HTERT RPE-1 (cell line): ENCODE measurements around the gene PLCXD3.
"Not testable (repeated sequence)": the region's sequence is repeated elsewhere in the genome, so short reads cannot be mapped to it uniquely, and the experiment has no call there.

Source experiments
- in situ Hi-C: fragments of 300-500 bp; cut with MboI; formaldehyde crosslinking; loops from 4 replicates; pipeline ENCODE4 v1.14.3; 2020; ENCODE audit warnings: low sequenced_read_pairs

Gene PLCXD3

DNA sequence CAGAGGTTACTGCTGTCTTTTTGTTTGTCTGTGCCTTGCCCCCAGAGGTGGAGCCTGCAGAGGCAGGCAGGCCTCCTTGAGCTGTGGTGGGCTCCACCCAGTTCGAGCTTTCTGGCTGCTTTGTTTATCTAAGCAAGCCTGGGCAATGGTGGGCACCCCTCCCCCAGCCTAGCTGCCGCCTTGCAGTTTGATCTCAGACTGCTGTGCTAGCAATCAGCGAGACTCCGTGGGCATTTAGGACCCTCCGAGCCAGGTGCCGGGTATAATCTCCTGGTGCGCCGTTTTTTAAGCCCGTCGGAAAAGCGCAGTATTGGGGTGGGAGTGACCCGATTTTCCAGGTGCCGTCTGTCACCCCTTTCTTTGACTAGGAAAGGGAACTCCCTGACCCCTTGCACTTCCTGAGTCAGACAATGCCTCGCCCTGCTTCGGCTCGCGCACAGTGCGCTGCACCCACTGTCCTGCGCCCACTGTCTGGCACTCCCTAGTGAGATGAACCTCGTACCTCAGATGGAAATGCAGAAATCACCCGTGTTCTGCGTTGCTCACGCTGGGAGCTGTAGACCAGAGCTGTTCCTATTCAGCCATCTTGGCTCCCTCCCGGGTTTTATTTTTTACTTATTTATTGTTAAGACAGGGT lies 16.8 kb downstream of the PLCXD3 start:
- in situ Hi-C loops: not testable (repeated sequence)

DNA sequence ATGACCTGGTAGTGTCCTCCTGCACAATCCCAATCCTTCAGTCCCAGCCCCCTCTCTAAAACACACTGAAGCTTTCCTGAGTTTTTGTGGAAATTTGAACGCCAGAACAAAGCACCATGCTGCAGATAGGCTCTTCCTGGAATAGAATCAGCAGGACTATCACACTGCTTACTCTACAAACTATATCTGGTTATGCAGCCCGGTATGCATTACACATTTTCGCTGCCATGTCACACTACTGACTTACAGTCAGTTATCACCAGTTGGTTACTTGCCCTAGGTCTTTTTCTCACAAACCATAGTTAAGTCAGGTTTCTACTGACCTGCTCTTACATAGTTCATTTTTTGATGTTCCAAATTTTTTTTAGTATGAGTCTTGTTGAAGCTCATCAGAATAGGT lies 24.9 kb downstream of the PLCXD3 start:
- in situ Hi-C loops: no loop called here

DNA sequence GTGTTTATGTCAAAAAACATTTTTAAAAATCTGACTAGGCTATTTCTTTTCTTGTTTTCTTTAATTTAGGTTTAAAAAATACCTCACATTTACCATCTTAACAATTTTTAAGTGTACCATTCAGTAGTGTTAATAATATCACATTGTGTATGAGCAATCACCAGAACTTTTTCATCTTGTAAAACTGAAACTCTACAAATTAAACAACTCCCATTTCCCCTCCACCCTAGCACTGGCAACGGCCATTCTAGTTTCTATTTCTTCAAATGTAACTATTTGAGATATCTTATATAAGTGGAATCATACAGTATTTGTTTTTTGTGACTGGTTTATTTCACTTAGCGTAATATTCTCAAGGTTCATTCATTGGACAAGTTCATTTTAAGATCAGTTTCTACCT lies 27.7 kb downstream of the PLCXD3 start:
- in situ Hi-C loops: no loop called here

DNA sequence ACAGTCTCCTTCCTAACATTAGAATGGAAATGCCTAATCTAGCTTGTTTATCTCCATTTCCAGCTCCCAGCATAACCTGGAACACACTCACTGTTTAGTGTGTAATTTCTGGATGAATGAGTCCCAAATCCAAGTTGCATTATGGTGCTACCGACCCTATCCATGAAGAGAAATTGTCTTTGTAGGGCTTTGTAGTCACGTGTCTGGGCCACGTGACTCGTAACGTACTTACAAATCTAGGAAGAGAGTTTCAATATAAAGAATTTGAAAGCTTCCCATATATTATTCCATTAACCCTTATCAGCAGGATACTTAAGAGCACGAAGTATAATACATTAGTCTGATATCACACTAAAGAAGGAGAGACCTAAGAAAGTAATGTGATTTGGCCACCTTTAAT lies 28.2 kb downstream of the PLCXD3 start:
- in situ Hi-C loops: no loop called here

DNA sequence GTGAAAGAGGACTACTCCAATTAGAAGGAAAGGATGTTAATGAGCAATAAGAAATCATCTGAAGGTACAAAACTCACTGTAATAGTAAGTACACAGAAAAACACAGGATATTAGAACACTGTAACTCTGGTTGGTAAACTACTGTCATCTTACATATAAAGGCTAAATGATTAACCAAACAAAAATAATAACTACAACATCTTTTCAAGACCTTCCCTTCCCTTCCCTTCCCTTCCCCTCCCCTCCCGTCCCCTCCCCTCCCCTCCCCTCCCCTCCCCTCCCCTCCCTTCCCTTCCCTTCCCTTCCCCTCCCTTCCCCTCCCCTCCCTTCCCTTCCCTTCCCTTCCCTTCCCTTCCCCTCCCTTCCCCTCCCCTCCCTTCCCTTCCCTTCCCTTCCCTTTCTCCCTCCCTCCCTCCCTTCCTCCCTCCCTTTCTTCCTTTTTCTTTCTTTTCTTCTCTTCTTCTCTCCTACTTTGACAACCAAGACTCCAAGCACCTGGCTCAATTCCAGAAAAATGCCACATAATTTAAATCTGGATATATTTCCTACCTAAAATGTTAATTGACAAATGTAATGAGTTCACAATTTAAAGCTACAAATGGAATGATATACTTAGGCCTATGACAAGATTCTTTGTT lies 38.7 kb downstream of the PLCXD3 start:
- in situ Hi-C loops: not testable (repeated sequence)

DNA sequence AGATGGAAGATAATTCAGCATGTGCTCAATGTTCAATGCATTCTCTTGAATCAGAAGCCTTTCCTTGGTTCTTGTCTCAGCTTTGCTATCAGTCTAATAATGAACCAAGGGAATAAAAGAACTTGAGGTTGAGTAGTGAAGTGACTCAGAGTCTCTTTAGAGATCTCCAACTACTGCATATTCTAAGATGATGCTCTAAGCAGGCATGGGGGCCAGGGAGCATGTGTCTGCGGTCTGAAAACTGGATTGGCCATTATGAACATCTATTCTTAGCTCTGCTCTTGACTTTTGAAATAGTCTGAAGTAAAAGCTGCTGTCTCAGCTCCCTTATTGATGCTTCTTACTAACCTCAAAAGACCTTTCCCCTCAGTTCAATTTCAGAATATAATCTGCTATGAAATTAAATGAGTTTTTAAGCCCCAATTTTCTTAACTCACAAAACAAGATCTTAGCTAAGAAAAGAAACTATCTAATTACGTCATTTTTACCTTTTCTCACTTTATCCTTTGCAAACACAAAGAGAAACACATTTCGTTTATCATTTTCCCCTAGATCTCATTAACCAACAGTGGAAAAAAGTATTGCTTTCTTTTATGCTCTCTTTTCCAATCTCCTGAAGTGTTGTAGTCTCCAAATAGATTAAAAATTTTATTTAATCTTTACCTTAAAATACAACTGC lies 44.8 kb downstream of the PLCXD3 start:
- in situ Hi-C loops: no loop called here

DNA sequence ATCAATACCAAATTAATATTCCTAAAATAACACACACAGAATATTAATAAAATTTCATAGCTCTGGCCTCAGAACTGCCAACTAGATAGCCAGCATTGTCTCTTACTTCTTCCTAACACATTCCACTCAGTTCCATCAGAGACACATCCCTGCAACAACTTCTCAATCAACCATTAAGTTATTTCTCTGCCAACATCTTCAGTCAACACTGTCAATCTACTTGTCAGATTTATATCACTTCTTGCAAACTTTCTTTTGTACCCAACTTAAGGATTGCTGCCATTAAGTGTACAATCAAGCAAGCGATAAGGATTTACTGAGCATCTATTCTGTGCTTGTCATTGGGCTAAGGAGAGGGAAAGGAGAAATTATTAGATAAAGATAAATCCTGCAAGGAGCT lies 50.8 kb downstream of the PLCXD3 start:
- in situ Hi-C loops: no loop called here

DNA sequence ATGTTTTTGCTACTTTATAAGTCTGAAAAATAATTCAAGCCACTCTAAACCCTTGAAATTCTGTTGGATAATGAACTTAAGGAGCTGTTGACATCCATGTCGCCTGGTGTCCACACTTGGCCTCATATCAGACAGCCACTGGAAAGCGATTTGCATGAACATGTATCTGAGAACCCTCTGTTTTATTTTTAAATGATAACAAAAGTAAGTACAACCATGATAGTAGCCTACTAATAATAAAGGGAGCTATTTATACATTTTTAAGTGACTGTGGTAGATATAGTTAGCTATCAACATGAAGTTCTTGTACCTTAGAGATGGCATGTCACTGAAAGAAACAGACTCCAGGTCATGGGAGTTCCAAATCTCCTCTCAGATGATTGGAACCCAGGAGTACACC lies 53.3 kb downstream of the PLCXD3 start:
- in situ Hi-C loops: no loop called here

DNA sequence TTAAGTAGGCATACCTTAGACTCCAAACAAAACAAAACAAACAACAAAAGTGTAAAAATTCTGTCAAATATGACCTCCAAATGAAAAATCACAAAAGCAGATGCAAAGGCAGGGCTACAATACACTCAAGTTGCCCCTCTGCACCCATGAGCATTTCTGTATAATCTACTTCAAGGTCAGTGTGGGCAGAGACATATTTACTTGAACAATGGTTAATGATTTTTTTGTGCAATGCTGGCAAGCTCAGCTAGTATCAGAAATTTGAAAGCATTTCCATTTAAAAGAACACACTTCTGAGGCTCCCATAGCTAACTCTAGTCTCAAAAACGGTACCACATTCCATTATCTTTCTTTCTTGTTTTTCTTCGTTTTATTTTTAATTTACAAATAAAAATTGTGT lies 57.9 kb downstream of the PLCXD3 start:
- in situ Hi-C loops: no loop called here

DNA sequence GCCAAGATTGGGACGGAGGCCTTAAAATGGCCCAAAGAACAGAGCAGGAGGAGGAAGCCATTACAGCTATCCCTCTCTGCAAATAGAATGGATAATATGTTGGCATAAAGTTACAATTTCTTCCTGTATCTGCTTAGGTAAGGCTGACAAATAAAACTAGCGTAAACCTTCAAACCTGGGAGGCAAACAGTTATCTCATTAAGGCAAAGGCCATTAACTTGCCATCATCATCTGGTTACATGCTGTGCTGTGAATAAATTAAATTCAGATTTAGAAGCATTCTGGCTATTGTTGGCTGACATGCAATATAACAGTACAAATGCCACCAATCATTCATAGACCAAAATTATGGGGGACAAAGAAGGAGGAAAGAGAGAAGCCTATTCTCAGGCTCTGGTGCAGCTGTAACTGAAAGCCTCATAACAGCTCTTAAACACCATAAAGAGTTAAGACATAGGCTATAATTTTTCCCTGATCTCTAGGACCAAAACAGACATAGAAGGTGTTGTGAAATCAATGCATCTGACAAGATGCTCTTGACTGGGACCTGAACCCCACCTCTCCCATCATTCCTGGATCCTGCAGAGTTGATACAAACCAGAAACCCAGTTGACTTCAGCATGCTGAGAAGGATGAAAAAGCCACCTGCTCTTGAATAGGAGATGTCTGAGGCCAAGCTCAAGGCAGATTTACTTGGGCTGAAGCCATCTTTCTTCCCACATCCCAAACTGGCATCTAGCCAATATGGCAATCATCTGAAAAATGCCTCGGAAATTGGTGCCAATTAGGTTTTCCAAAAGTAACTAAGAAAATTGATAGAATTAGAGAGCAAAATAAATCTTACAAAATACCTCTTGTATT lies 62.5 kb downstream of the PLCXD3 start:
- in situ Hi-C loops: no loop called here

DNA sequence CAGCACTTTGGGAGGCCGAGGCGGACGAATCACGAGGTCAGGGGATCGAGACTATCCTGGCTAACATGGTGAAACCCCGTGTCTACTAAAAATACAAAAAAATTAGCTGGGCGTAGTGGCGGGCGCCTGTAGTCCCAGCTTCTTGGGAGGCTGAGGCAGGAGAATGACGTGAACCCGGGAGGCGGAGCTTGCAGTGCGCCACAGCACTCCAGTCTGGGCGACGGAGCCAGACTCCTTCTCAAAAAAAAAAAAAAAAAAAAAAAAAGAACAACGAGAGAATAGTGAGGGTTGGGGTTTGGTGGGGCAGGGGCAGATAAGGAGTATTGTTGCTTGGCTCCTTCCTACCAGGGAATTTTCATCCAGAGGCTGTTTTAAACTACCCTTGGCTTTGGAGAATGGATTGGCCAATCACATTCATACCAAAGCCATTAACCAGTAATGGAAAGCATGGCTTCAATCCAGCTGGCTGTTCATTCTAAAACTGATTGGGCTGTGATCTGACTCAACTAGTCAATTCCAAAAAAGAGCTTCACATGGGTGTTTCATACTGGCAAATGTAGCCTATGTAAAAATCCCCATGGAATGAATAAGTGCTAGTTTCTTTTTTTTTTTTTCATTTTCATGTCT lies 64.4 kb downstream of the PLCXD3 start:
- in situ Hi-C loops: no loop called here

DNA sequence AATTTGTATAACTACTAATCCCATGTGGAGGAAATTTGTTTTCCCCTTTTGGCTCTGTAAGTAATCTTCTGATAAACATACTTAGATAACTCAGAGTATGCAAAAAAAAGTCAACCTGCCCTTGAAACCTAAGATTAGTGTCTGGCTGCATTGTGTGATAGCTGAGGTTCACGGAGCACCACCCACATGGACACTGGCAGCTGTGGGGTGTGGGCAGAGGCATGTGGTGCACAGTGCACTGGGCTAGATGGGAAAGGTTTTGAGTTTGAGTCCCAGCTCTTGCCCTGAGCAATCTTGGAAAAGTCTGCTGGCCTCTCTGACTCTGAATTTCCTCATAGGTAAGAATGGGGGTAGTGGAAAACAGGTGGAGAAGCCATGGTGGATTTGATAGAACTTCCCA lies 75.1 kb downstream of the PLCXD3 start:
- in situ Hi-C loops: no loop called here

DNA sequence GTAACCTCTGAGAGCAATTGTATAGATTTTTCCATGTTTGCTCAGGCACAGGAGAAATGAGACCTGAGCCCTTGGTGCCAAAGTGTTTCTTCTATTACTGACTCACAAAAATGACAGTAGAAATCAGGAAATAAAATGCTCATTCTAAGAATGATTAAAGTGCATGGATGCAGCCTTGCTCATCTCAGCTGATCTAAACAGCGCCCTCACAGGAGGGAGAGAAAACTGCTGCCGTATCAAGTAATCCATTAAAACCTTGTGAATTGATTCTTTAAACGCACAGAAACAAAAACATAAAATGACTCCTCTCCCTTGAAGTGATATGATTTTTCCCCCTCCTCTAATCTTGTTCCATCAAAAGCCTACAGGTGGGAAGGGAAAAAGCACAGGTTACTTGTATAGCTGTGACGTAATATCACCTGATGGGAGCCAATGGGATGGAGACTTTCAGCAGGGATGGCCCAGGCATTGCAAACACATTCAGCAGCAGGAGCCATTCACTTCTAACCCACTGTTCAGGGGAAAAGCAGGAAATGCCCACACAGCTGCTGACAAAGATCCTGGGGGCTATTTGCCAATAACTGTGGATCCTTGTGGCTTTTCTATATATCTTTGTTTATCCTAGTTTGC lies 76.7 kb downstream of the PLCXD3 start:
- in situ Hi-C loops: no loop called here

DNA sequence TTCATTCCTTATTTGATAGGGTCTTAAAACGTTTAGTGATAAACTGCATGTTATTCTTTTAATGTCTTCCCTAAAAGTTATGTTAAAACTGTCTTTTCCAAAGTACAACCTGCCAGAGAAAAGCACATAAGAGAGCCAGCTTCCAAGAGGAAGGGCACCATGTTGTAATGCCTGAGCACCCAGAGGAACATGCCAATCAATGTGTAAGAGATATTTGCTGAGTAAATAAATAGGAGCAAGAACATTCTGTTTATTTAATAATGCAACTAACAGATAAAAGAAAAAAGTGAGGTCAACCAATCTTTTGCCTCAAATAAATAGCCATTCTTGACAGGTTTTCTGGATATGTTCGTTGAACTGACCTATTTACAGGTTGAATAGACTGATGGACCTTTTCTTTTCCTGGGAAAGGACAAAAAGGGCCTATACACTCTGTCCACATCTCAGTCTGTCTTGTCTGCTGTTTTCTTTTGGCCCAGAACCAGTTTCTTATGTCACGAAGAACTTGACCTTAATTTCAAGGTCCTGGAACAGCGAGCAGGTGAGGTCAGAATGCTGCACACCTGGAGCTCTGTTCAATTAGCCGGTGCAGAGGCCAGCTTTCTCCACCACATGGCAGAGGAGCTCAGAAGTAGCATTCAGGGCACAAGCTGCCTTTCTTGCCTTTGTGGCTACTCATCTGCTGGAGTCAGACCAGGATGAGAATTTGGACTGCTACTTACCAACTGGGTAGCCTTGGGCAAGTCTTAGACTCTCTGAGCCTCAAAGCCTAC lies 77.7 kb downstream of the PLCXD3 start:
- in situ Hi-C loops: no loop called here

DNA sequence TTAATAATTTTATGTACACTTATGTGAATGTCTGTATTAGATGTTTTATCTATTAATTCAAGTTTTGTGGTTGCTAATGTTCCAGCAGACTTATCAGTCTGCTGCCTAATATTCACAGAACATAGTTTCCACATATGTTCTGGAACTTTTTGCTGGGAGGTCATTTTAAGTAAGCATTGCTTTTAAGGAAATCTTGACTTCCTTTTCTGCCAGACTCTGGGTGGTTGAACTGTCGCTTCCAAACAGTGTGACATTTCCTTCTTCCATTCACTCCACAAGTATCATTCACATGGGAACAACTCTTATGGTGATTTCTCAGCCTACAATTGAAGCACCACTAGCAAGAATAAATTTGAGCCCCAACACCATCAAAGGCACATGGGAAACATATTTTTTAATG lies 82.9 kb downstream of the PLCXD3 start:
- in situ Hi-C loops: no loop called here

DNA sequence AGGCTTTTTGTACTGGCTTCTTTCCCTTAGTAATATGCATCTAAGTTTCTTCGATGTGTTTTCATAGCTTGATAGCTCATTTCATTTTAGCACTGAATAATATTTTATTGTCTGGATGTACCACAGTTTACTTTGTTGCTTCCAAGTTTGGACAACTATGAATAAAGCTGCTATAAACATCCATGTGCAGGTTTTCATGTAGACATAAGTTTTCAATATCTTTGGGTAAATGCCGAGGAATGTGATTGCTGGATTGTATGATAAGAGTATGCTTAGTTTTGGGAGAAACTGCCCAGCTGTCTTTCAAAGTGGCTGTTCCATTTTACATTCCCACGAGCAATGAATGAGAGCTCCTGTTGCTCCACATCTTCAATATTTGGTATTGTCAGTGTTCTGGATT lies 84.7 kb downstream of the PLCXD3 start:
- in situ Hi-C loops: no loop called here

DNA sequence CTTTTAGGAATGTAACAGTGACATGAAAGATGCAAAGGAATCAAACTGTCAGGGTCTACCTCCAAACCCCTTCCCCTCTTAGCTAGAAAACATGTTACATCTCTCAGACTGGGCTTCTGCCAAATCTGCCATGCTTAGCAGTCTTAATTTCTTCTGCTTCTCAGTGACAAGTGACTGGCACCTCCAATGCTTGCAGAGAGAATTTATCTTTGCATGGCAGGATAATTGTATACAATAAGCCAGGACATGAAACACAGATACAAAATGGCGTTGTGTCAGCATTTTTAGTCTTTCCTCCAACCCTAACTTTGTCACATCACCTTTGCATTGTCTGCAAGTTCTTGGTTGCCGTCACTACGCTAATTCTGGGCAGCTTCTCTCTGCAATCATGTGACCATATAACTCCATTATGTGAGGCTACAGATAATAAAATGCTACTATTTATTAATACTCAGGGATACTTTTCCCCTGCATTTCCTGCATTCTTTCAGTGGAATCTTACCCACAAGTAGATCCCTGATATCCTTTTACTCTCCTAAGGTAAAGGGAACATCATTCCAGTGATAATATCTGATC lies 89.8 kb downstream of the PLCXD3 start:
- in situ Hi-C loops: no loop called here

DNA sequence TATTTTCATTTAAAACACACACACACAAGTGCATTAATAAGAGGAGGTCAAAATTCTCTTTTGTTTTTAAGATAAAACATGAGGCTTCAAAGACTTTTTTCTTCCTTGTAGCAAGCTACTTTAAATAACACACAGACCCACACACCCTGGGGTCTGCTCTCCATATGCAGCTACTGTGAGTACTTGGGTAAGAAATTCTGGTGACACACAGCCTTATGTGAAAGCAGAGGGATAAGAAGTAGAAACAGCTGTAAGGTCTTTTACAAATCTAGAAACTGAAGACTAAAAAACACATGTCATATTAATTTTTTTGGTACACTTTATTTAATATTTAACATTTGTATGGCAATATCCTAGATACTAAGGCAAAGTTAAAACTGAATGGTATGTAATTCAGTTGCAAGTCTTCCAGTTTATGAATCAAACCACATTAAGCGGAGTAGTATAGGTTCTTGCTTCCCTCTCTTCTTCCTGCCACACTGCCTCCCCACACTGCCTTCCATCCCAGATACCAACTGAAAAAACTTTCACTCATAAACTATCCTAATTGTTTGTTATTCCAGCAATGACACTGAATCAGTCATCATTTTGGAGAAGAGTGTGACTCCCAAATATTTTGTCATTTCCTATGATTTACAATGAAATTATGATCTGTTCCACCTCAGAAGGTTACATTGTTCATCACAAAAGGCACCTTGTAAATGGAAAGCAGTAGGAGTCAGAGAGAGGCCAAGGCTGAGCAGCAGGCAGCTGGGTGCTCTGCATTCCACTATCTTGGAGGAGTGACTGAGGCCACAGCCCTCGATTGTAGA lies 92.0 kb downstream of the PLCXD3 start:
- in situ Hi-C loops: no loop called here

DNA sequence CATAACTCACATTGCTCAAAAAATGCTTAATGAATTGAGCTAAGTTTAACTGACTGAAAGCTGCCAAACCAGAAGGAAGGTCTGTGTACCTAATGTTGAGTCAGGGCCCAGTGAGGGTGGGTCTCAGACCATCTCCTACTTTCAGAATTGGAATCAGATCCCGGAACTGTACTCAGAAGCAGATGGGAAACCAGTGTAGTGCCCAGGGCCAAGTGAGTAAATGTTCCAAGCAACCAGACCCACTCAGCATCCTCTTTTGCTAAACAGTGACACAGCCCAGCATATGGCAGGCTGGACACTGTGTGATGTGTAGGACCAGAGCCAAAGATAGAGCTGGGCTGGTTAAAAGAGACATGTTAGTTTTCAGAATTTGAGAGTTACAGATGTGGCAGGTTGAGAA lies 94.1 kb downstream of the PLCXD3 start:
- in situ Hi-C loops: no loop called here
